H1 (cell line): Measurements from ENCODE around the gene IFNL1. TPM values are rescaled to one million over a fixed set of nuclear protein-coding genes. Genes with fewer than 3 reads are reported as not detected.

ENCODE experiments used
- BRCA1 ChIP-seq: IDR thresholded peaks from 2 replicates; pipeline ENCODE4 v1.6.1; 2012; ENCODE audit warnings: low read depth, low read length, improper control_type of control experiment
- RBBP5 ChIP-seq: IDR thresholded peaks from 2 replicates; pipeline ENCODE4 v1.7.1; 2012; ENCODE audit warnings: low read depth, mild to moderate bottlenecking, inconsistent platforms, low read length, moderate library complexity, borderline replicate concordance
- polyA plus RNA-seq, 7 experiments: library from polyadenylated mRNA; depleted of rRNA in 3 of 7; stranded (reverse) in 5 of 7; unstranded in 2 of 7; fragments of >200 nt in 5 of 7; fragments of 200-250 nt in 2 of 7; gene quantifications; 1 replicate in 5 of 7; 2 replicates in 1 of 7; 4 replicates in 1 of 7; pipeline versions ENCODE4 v1.2.1 to v1.2.3, GENCODE V29; 2011 to 2013; ENCODE audit warnings: missing spikeins in 2 of 7, mixed read lengths in 2 of 7
- total RNA-seq: library from RNA; stranded (reverse); fragmentation: NEBNext Ultra II Directional; extraction: Animal tissue kit (Norgen Biotek cat#: 25700); gene quantifications from 2 replicates; pipeline ENCODE4 v1.2.1, GENCODE V29; 2021

The IFNL1 gene
- total and polyA plus RNA-seq, 2 of the 8 experiments (the other 6 are each of a cell fraction or from before 2014, with no cell fraction given) = not detected

DNA sequence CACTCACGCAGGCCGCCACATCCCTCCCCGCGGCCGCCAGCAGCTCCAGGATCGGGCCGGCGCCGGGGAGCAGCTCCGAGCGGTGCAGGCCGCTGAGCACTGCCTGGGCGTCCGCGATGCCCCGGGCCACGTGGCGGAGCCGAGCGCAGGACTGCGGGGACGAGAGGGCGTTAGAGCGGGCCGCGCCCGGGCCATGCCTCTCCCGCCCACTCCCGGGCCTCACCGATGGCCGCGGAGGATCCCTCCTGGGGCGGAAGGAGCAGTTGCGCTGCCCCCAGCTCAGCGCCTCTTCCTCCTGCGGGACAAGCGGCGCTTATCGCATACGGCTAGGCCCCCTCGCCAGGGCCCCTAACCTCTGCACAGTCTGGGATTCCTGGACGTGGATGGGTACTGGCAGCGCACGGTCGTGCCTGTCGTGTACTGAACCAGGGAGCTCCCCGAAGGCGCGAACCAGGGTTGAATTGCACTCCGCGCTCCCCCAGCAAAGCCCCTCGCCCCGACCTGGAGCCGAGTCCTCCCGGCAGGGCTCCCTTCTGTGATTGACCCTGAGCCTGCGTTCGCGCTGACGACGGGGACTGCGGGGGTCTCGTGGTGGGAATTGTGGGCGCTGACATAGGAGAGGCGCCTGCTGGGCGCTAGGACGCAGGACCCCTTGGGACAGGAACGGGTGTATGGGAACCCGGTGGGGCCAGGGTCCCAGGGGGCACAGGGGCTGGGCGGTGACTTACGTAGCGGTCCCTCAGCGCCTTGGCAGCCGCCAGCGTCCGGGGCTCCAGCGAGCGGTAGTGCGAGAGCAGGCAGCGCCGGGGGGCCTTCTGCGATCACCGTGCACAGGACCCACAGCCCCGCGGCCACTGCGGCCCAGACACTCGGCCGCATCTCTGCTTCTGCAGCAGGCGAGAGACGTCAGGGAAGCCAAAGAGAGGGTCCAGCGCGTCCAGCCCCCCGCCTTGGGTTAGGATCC, 48.2 kb upstream of the IFNL1 start (continued):
- TF ChIP-seq RBBP5 (no peak), BRCA1 (no peak)
